H1 (cell line): ENCODE measurements around the gene PRC1. TPM values are rescaled to one million over a fixed set of nuclear protein-coding genes. Genes with fewer than 3 reads are reported as not detected.

Source experiments
- CEBPB ChIP-seq: IDR thresholded peaks from 2 replicates; pipeline ENCODE4 v1.6.1; 2012; ENCODE audit warnings: low read depth, low read length
- JUN ChIP-seq: IDR thresholded peaks from 2 replicates; pipeline ENCODE4 v1.6.1; 2011; ENCODE audit warnings: low read depth, mild to moderate bottlenecking, improper control_type of control experiment, low read length
- PHF8 ChIP-seq: fragments of 200-600 bp; sonication (generic); conservative IDR thresholded peaks from 2 replicates; pipeline ENCODE4 v1.7.1; 2012; ENCODE audit warnings: low read depth, mild to moderate bottlenecking, inconsistent platforms, low read length, moderate library complexity
- SIRT6 ChIP-seq: IDR thresholded peaks from one replicate; pipeline ENCODE4 v1.7.1; 2012; ENCODE audit warnings: low read length, inconsistent platforms
- SP1 ChIP-seq: IDR thresholded peaks from 2 replicates; pipeline ENCODE4 v1.6.1; 2011; ENCODE audit warnings: low read depth, low read length
- YY1 ChIP-seq: IDR thresholded peaks from 2 replicates; pipeline ENCODE4 v1.6.1; 2011; ENCODE audit warnings: low read depth, mild to moderate bottlenecking, low read length
- polyA plus RNA-seq, 7 experiments: library from polyadenylated mRNA; depleted of rRNA in 3 of 7; stranded (reverse) in 5 of 7; unstranded in 2 of 7; fragments of >200 nt in 5 of 7; fragments of 200-250 nt in 2 of 7; gene quantifications; 1 replicate in 5 of 7; 2 replicates in 1 of 7; 4 replicates in 1 of 7; pipeline versions ENCODE4 v1.2.1 to v1.2.3, GENCODE V29; 2011 to 2013; ENCODE audit warnings: missing spikeins in 2 of 7, mixed read lengths in 2 of 7
- total RNA-seq: library from RNA; stranded (reverse); fragmentation: NEBNext Ultra II Directional; extraction: Animal tissue kit (Norgen Biotek cat#: 25700); gene quantifications from 2 replicates; pipeline ENCODE4 v1.2.1, GENCODE V29; 2021
- TF ChIP-seq, protein P1 (sequence below): fragments of 300-600 bp; sonication (generic); IDR thresholded peaks from 2 replicates; pipeline ENCODE4 v1.7.1; 2012; ENCODE audit warnings: low read length, moderate library complexity, mild to moderate bottlenecking, inconsistent platforms; ENCODE audit not compliant: insufficient replicate concordance
- TF ChIP-seq, protein P2 (sequence below): IDR thresholded peaks from 2 replicates; pipeline ENCODE4 v1.6.1; 2012; ENCODE audit warnings: inconsistent platforms
- TF ChIP-seq, protein P3 (sequence below), 3 experiments: IDR thresholded peaks; 1 replicate in 2 of 3; 2 replicates in 1 of 3; pipeline versions ENCODE4 v1.5.1 to v1.6.1; 2011; ENCODE audit warnings: low read length in 3 of 3, mild to moderate bottlenecking in 3 of 3, inconsistent platforms in 2 of 3, low read depth in 1 of 3, moderate library complexity in 1 of 3; ENCODE audit not compliant: insufficient read depth in 1 of 3; ENCODE audit errors: control extremely low read depth in 1 of 3

The PRC1 gene
- total and polyA plus RNA-seq, 2 of the 8 experiments (the other 6 are each of a cell fraction or from before 2014, with no cell fraction given): 90.7 to 181 TPM

- TF ChIP-seq, protein P1, sequence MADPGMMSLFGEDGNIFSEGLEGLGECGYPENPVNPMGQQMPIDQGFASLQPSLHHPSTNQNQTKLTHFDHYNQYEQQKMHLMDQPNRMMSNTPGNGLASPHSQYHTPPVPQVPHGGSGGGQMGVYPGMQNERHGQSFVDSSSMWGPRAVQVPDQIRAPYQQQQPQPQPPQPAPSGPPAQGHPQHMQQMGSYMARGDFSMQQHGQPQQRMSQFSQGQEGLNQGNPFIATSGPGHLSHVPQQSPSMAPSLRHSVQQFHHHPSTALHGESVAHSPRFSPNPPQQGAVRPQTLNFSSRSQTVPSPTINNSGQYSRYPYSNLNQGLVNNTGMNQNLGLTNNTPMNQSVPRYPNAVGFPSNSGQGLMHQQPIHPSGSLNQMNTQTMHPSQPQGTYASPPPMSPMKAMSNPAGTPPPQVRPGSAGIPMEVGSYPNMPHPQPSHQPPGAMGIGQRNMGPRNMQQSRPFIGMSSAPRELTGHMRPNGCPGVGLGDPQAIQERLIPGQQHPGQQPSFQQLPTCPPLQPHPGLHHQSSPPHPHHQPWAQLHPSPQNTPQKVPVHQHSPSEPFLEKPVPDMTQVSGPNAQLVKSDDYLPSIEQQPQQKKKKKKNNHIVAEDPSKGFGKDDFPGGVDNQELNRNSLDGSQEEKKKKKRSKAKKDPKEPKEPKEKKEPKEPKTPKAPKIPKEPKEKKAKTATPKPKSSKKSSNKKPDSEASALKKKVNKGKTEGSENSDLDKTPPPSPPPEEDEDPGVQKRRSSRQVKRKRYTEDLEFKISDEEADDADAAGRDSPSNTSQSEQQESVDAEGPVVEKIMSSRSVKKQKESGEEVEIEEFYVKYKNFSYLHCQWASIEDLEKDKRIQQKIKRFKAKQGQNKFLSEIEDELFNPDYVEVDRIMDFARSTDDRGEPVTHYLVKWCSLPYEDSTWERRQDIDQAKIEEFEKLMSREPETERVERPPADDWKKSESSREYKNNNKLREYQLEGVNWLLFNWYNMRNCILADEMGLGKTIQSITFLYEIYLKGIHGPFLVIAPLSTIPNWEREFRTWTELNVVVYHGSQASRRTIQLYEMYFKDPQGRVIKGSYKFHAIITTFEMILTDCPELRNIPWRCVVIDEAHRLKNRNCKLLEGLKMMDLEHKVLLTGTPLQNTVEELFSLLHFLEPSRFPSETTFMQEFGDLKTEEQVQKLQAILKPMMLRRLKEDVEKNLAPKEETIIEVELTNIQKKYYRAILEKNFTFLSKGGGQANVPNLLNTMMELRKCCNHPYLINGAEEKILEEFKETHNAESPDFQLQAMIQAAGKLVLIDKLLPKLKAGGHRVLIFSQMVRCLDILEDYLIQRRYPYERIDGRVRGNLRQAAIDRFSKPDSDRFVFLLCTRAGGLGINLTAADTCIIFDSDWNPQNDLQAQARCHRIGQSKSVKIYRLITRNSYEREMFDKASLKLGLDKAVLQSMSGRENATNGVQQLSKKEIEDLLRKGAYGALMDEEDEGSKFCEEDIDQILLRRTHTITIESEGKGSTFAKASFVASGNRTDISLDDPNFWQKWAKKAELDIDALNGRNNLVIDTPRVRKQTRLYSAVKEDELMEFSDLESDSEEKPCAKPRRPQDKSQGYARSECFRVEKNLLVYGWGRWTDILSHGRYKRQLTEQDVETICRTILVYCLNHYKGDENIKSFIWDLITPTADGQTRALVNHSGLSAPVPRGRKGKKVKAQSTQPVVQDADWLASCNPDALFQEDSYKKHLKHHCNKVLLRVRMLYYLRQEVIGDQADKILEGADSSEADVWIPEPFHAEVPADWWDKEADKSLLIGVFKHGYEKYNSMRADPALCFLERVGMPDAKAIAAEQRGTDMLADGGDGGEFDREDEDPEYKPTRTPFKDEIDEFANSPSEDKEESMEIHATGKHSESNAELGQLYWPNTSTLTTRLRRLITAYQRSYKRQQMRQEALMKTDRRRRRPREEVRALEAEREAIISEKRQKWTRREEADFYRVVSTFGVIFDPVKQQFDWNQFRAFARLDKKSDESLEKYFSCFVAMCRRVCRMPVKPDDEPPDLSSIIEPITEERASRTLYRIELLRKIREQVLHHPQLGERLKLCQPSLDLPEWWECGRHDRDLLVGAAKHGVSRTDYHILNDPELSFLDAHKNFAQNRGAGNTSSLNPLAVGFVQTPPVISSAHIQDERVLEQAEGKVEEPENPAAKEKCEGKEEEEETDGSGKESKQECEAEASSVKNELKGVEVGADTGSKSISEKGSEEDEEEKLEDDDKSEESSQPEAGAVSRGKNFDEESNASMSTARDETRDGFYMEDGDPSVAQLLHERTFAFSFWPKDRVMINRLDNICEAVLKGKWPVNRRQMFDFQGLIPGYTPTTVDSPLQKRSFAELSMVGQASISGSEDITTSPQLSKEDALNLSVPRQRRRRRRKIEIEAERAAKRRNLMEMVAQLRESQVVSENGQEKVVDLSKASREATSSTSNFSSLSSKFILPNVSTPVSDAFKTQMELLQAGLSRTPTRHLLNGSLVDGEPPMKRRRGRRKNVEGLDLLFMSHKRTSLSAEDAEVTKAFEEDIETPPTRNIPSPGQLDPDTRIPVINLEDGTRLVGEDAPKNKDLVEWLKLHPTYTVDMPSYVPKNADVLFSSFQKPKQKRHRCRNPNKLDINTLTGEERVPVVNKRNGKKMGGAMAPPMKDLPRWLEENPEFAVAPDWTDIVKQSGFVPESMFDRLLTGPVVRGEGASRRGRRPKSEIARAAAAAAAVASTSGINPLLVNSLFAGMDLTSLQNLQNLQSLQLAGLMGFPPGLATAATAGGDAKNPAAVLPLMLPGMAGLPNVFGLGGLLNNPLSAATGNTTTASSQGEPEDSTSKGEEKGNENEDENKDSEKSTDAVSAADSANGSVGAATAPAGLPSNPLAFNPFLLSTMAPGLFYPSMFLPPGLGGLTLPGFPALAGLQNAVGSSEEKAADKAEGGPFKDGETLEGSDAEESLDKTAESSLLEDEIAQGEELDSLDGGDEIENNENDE: no peak
- no peak for TF ChIP-seq SIRT6
- TF ChIP-seq YY1: no peak
- no peak for TF ChIP-seq CEBPB
- TF ChIP-seq PHF8: no peak
- TF ChIP-seq, protein P2, sequence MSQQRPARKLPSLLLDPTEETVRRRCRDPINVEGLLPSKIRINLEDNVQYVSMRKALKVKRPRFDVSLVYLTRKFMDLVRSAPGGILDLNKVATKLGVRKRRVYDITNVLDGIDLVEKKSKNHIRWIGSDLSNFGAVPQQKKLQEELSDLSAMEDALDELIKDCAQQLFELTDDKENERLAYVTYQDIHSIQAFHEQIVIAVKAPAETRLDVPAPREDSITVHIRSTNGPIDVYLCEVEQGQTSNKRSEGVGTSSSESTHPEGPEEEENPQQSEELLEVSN: no peak
- TF ChIP-seq, protein P3, sequence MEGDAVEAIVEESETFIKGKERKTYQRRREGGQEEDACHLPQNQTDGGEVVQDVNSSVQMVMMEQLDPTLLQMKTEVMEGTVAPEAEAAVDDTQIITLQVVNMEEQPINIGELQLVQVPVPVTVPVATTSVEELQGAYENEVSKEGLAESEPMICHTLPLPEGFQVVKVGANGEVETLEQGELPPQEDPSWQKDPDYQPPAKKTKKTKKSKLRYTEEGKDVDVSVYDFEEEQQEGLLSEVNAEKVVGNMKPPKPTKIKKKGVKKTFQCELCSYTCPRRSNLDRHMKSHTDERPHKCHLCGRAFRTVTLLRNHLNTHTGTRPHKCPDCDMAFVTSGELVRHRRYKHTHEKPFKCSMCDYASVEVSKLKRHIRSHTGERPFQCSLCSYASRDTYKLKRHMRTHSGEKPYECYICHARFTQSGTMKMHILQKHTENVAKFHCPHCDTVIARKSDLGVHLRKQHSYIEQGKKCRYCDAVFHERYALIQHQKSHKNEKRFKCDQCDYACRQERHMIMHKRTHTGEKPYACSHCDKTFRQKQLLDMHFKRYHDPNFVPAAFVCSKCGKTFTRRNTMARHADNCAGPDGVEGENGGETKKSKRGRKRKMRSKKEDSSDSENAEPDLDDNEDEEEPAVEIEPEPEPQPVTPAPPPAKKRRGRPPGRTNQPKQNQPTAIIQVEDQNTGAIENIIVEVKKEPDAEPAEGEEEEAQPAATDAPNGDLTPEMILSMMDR (IDR thresholded peaks at IDR 0.05; ENCODE audit: control extremely low read depth in 1 of 3, insufficient read depth in 1 of 3, low read depth in 1 of 3, low read length in 3 of 3): no peak
- no peak for TF ChIP-seq JUN
- TF ChIP-seq SP1: no peak
Measured at GRCh38 chr15:90981681-90982080, 12.7 kb downstream of the PRC1 start (continued).
